ENCODE results near the gene IFT81.
A peak's percentile ranks its signal among the peaks of the same experiment; 100 is the strongest.

The IFT81 gene

GRCh38 chr12:110102255-110102654, 21.9 kb upstream of the IFT81 start:
- H3K9me3 Mint-ChIP-seq, result no peaks in the 10 kb centered on the region
- peaks cover 12% of the 10 kb centered on the region for H3K4me1 Mint-ChIP-seq
- H3K4me3 Mint-ChIP-seq, result no peak overlapping the region
- DNase-seq (ENCODE audit: low spot score in 2 of 2), result no peak
- H3K36me3 Mint-ChIP-seq, result no peaks in the 10 kb centered on the region
- H3K27ac Mint-ChIP-seq, result no peak overlapping the region
- ATAC-seq (ENCODE audit: low read depth), result no peak
- no peaks in the 10 kb centered on the region for H3K27me3 Mint-ChIP-seq

- ATAC-seq (ENCODE audit: low read depth), result no peak
- DNase-seq (ENCODE audit: low spot score in 2 of 2), result no peak
- Mint-ChIP-seq H3K4me3 (no peak overlapping the region), H3K9me3 (no peaks in the 10 kb centered on the region), H3K27ac (no peak overlapping the region), H3K36me3 (no peaks in the 10 kb centered on the region), H3K27me3 (peaks cover 3% of the 10 kb centered on the region), H3K4me1 (peaks cover 12% of the 10 kb centered on the region)
These were observed 19.7 kb upstream of the IFT81 start for GRCh38 chr12:110104188-110105094.

- peaks cover 3% of the 10 kb centered on the region for H3K27me3 Mint-ChIP-seq
- no peaks in the 10 kb centered on the region for H3K9me3 Mint-ChIP-seq
- no peak overlapping the region for H3K4me3 Mint-ChIP-seq
These were observed 19.0 kb upstream of the IFT81 start for GRCh38 chr12:110105159-110105558.

GRCh38 chr12:110105986-110106385, 18.2 kb upstream of the IFT81 start:
- peaks cover 2% of the 10 kb centered on the region for H3K4me1 Mint-ChIP-seq
- H3K27me3 Mint-ChIP-seq, result peaks cover 3% of the 10 kb centered on the region
- H3K27ac Mint-ChIP-seq, result no peak overlapping the region
- H3K36me3 Mint-ChIP-seq, result no peaks in the 10 kb centered on the region
- DNase-seq (ENCODE audit: low spot score in 2 of 2) (no peak), ATAC-seq (ENCODE audit: low read depth) (no peak)
- no peak overlapping the region for H3K4me3 Mint-ChIP-seq
- H3K9me3 Mint-ChIP-seq, result no peaks in the 10 kb centered on the region

More at GRCh38 chr12:110105159-110105558, 19.0 kb upstream of the IFT81 start:
- no peak for DNase-seq (ENCODE audit: low spot score in 2 of 2)
- no peak for ATAC-seq (ENCODE audit: low read depth)
- Mint-ChIP-seq H3K36me3 (no peaks in the 10 kb centered on the region), H3K4me1 (peaks cover 10% of the 10 kb centered on the region), H3K27ac (no peak overlapping the region)

- no peaks in the 10 kb centered on the region for H3K36me3 Mint-ChIP-seq
- H3K27me3 Mint-ChIP-seq, result peaks cover 3% of the 10 kb centered on the region
- peaks cover 2% of the 10 kb centered on the region for H3K4me1 Mint-ChIP-seq
- H3K4me3 Mint-ChIP-seq, result no peak overlapping the region
- ATAC-seq (ENCODE audit: low read depth) (no peak), DNase-seq (ENCODE audit: low spot score in 2 of 2) (no peak)
- no peaks in the 10 kb centered on the region for H3K9me3 Mint-ChIP-seq
- H3K27ac Mint-ChIP-seq, result no peak overlapping the region
These were observed 16.5 kb upstream of the IFT81 start for GRCh38 chr12:110107369-110108281.

- no peak overlapping the region for H3K27ac Mint-ChIP-seq
- H3K36me3 Mint-ChIP-seq, result no peaks in the 10 kb centered on the region
- peaks cover 3% of the 10 kb centered on the region for H3K27me3 Mint-ChIP-seq
- no peak for DNase-seq (ENCODE audit: low spot score in 2 of 2)
- no peak overlapping the region for H3K4me3 Mint-ChIP-seq
- no peaks in the 10 kb centered on the region for H3K9me3 Mint-ChIP-seq
- ATAC-seq (ENCODE audit: low read depth), result no peak
- peaks cover 2% of the 10 kb centered on the region for H3K4me1 Mint-ChIP-seq
These were observed 15.7 kb upstream of the IFT81 start for GRCh38 chr12:110108309-110109036.

GRCh38 chr12:110109037-110109836, 14.9 kb upstream of the IFT81 start:
- Mint-ChIP-seq H3K4me3 (no peak overlapping the region), H3K27me3 (peaks cover 3% of the 10 kb centered on the region), H3K9me3 (no peaks in the 10 kb centered on the region), H3K4me1 (peaks cover 8% of the 10 kb centered on the region), H3K36me3 (no peaks in the 10 kb centered on the region), H3K27ac (peak overlapping the region; percentile 15)
- ATAC-seq (ENCODE audit: low read depth) (no peak), DNase-seq (ENCODE audit: low spot score in 2 of 2) (no peak)

- no peaks in the 10 kb centered on the region for H3K36me3 Mint-ChIP-seq
- peaks cover 8% of the 10 kb centered on the region for H3K4me1 Mint-ChIP-seq
- DNase-seq (ENCODE audit: low spot score in 2 of 2) (no peak), ATAC-seq (ENCODE audit: low read depth) (no peak)
- H3K9me3 Mint-ChIP-seq, result no peaks in the 10 kb centered on the region
- no peak overlapping the region for H3K4me3 Mint-ChIP-seq
- peaks cover 3% of the 10 kb centered on the region for H3K27me3 Mint-ChIP-seq
- no peak overlapping the region for H3K27ac Mint-ChIP-seq
These were observed 14.2 kb upstream of the IFT81 start for GRCh38 chr12:110109837-110110535.

- H3K36me3 Mint-ChIP-seq, result no peaks in the 10 kb centered on the region
- DNase-seq (ENCODE audit: low spot score in 2 of 2), result no peak
- no peak overlapping the region for H3K4me3 Mint-ChIP-seq
- H3K4me1 Mint-ChIP-seq, result peaks cover 10% of the 10 kb centered on the region
- ATAC-seq (ENCODE audit: low read depth), result no peak
- no peaks in the 10 kb centered on the region for H3K9me3 Mint-ChIP-seq
- H3K27ac Mint-ChIP-seq, result no peak overlapping the region
- peaks cover 7% of the 10 kb centered on the region for H3K27me3 Mint-ChIP-seq
These were observed 12.5 kb upstream of the IFT81 start for GRCh38 chr12:110111476-110112334.

GRCh38 chr12:110112335-110112660, 11.9 kb upstream of the IFT81 start:
- Mint-ChIP-seq H3K27ac (no peak overlapping the region), H3K4me3 (no peak overlapping the region), H3K4me1 (peaks cover 8% of the 10 kb centered on the region), H3K27me3 (peaks cover 7% of the 10 kb centered on the region), H3K9me3 (no peaks in the 10 kb centered on the region), H3K36me3 (no peaks in the 10 kb centered on the region)
- DNase-seq (ENCODE audit: low spot score in 2 of 2) (no peak), ATAC-seq (ENCODE audit: low read depth) (no peak)

GRCh38 chr12:110114528-110114937, 9.6 kb upstream of the IFT81 start:
- Mint-ChIP-seq H3K27ac (no peak overlapping the region), H3K9me3 (no peaks in the 10 kb centered on the region), H3K4me1 (peaks cover 8% of the 10 kb centered on the region), H3K4me3 (no peak overlapping the region), H3K27me3 (peaks cover 5% of the 10 kb centered on the region), H3K36me3 (no peaks in the 10 kb centered on the region)
- no peak for DNase-seq (ENCODE audit: low spot score in 2 of 2)
- no peak for ATAC-seq (ENCODE audit: low read depth)

- Mint-ChIP-seq H3K4me3 (no peak overlapping the region), H3K4me1 (peaks cover 8% of the 10 kb centered on the region), H3K27me3 (peaks cover 6% of the 10 kb centered on the region), H3K27ac (no peak overlapping the region), H3K36me3 (no peaks in the 10 kb centered on the region), H3K9me3 (no peaks in the 10 kb centered on the region)
- DNase-seq (ENCODE audit: low spot score in 2 of 2) (no peak), ATAC-seq (ENCODE audit: low read depth) (no peak)
These were observed 8.5 kb upstream of the IFT81 start for GRCh38 chr12:110115675-110116074.
